Kidney (tissue), 14 donors: ENCODE measurements around the gene ARID5B. TPM values are rescaled to one million over a fixed set of nuclear protein-coding genes. Genes with fewer than 3 reads are reported as not detected.

Experiments
- DNase-seq, 5 donors: peaks; one replicate each; pipeline ENCODE4 v3.0.0-alpha.2; 2013 to 2020
- FAIRE-seq: peaks from 2 replicates; lab custom pipeline; 2012; peaks lifted over from hg19 to GRCh38; lab: Jason Lieb, UNC
- H3K27ac ChIP-seq, 2 donors: one replicate each; pipeline ENCODE4 v1.7.0; 2013; ENCODE audit warnings: low read depth in 2 of 2, low read length in 2 of 2, inconsistent platforms in 1 of 2
- H3K27me3 ChIP-seq: one replicate; pipeline ENCODE4 v1.7.1; 2013; ENCODE audit warnings: low read length, inconsistent platforms; ENCODE audit not compliant: control insufficient read depth, insufficient read depth
- H3K36me3 ChIP-seq, 3 donors: one replicate each; pipeline versions ENCODE4 v1.7.0 to v1.7.1; 2013; ENCODE audit warnings: low read length in 3 of 3, control low read depth in 1 of 3, inconsistent platforms in 1 of 3; ENCODE audit not compliant: insufficient read depth in 3 of 3, control insufficient read depth in 2 of 3
- H3K4me1 ChIP-seq, 3 donors: one replicate each; pipeline versions ENCODE4 v1.7.0 to v1.7.1; 2013; ENCODE audit warnings: low read length in 3 of 3, inconsistent platforms in 1 of 3, low read depth in 1 of 3; ENCODE audit not compliant: control insufficient read depth in 2 of 3, insufficient read depth in 2 of 3
- H3K4me3 ChIP-seq, 3 donors: one replicate each; pipeline versions ENCODE4 v1.7.0 to v1.8.1; 2013; ENCODE audit warnings: low read length in 3 of 3, control low read depth in 1 of 3, inconsistent platforms in 1 of 3
- H3K9ac ChIP-seq, 3 donors: one replicate each; pipeline versions ENCODE4 v1.7.0 to v1.7.1; 2013; ENCODE audit warnings: low read length in 3 of 3, control low read depth in 1 of 3, inconsistent platforms in 1 of 3
- H3K9me3 ChIP-seq, 3 donors: one replicate each; pipeline versions ENCODE4 v1.7.0 to v1.7.1; 2013; ENCODE audit warnings: low read length in 3 of 3, control low read depth in 1 of 3, inconsistent platforms in 1 of 3; ENCODE audit not compliant: control insufficient read depth in 2 of 3, insufficient read depth in 1 of 3
- CTCF ChIP-seq: IDR thresholded peaks from 3 replicates; pipeline ENCODE4 v1.5.1; 2012; ENCODE audit warnings: mild to moderate bottlenecking, moderate library complexity, borderline replicate concordance; ENCODE audit not compliant: insufficient read depth; ENCODE audit errors: extremely low read depth
- intact Hi-C: fragments of 100-400 bp; cut with DNase I; formaldehyde crosslinking; loops from one replicate; pipeline ENCODE4 v1.11.1; 2022
- polyA plus RNA-seq: library from polyadenylated mRNA; stranded (reverse); fragments of 350-450 nt; fragmentation: Illumina TruSeq; extraction: RNeasy Lipid Tissue Mini Kit (QIAGEN cat#74804); gene quantifications from one replicate; pipeline ENCODE4 v1.2.3, GENCODE V29; 2014; ENCODE audit warnings: low read depth, low replicate concordance; ENCODE audit not compliant: insufficient read depth
- total RNA-seq: library from RNA; stranded (reverse); fragmentation: NEBNext Ultra II Directional; extraction: Animal tissue kit (Norgen Biotek cat#: 25700); gene quantifications from one replicate; pipeline ENCODE4 v1.2.1, GENCODE V29; 2021
- donor health status: control.
- donor health status: control.
- donor health status: control.
- donor health status: control.
- donor health status: control.
- donor health status: DM: yes; HTN: yes; CAD: no.
- donor health status: Normal renal cell carcinoma (clear cell type).

ARID5B gene
- total and polyA plus RNA-seq, 2 donors from 2014 or later, result 8.6 to 77.9 TPM

GRCh38 chr10:62016623-62017490 lies 115.4 kb downstream of the ARID5B start:
- H3K27me3 ChIP-seq, result no peaks in the 10 kb centered on the region
- H3K9ac ChIP-seq, result no peak overlapping the region
- H3K27ac ChIP-seq, result no peak overlapping the region
- intact Hi-C loops, result no loop called here
- H3K9me3 ChIP-seq, result no peaks in the 10 kb centered on the region
- TF ChIP-seq CTCF, result no peak
- H3K36me3 ChIP-seq, result no peaks in the 10 kb centered on the region
- H3K4me1 ChIP-seq, result peaks cover 0 to 10% (median 8%) of the 10 kb centered on the region in 3 donors
- H3K4me3 ChIP-seq, result no peak overlapping the region
- DNase-seq (no peak), FAIRE-seq (no peak)

- no peak overlapping the region for H3K4me3 ChIP-seq
- no peak overlapping the region for H3K27ac ChIP-seq
- DNase-seq (no peak), FAIRE-seq (no peak)
- TF ChIP-seq CTCF, result no peak
- H3K9me3 ChIP-seq, result no peaks in the 10 kb centered on the region
- intact Hi-C loops, result no loop called here
- no peaks in the 10 kb centered on the region for H3K36me3 ChIP-seq
- no peak overlapping the region for H3K9ac ChIP-seq
- H3K4me1 ChIP-seq, result peaks cover 0 to 15% (median 8%) of the 10 kb centered on the region in 3 donors
- no peaks in the 10 kb centered on the region for H3K27me3 ChIP-seq
Observed at GRCh38 chr10:62017491-62017870, 116.0 kb downstream of the ARID5B start.

- no peaks in the 10 kb centered on the region for H3K27me3 ChIP-seq
- peaks cover 0 to 2% (median 0%) of the 10 kb centered on the region in 3 donors for H3K9me3 ChIP-seq
- no peak overlapping the region for H3K27ac ChIP-seq
- FAIRE-seq (no peak), DNase-seq (no peak)
- no peak overlapping the region for H3K4me3 ChIP-seq
- intact Hi-C loops, result no loop called here
- no peaks in the 10 kb centered on the region for H3K36me3 ChIP-seq
- TF ChIP-seq CTCF, result no peak
- H3K4me1 ChIP-seq, result peaks cover 0 to 15% (median 8%) of the 10 kb centered on the region in 3 donors
- no peak overlapping the region for H3K9ac ChIP-seq
Observed at GRCh38 chr10:62018131-62018911, 116.8 kb downstream of the ARID5B start.
